ENCODE data around the gene SYK.

SYK gene

GRCh38 chr9:90826326-90827020 lies 24.9 kb downstream of the SYK start:
- DNase-seq = no peak

DNA sequence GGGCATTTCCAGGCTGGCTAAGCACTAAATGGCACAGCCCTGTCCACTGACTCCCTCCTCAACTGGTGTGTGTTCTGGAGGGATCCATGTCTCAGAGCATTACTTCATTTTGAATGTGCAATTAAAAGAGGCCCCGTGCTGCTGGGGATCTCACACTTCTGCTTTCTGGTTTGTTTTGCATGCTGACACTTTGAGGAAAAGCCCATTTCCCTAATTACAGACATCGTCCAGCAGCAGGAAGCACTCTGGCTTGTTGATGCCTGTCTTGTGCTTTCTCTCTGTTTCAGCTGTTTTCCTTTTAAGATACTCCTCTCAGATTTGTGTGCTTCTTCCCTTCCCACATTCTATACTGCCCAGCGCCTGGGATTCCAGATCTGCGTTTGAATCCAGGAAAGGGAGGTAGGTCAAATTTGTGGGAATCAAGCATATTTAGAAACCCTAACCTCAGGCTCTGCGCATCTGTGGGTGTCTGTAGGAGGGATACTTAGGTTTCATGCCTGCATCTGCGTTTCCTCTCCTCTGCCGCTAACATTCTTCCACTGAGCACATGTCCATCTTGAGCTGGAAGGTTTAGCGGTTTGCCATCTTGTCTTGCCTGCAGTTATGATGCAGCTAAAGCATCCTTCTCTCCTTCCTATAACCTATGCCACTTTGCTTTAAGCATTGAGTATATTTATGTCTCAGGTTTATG lies 25.7 kb downstream of the SYK start:
- no peak for DNase-seq

- no peak for DNase-seq
Observed at GRCh38 chr9:90830051-90830450, 28.4 kb downstream of the SYK start.

DNA sequence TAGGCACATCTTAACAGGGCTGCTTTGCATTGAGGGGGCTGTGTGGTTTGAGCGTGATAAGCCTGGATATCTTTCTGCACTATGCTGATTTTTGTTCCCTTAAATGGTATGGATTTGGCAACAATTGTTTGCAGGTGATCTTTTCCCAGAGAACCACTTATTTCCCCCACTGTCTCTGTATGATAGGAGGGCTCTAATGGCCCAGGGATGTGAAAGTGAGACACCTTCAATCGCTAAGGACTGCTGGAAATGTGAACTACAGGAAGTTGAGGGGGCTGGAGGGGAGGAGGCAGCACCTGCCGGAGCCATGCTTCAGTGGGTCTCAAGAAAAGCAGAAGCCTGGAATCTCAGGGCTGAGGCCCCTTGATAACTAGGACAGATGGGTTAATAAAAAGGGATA lies 29.4 kb downstream of the SYK start:
- no peak for DNase-seq

DNA sequence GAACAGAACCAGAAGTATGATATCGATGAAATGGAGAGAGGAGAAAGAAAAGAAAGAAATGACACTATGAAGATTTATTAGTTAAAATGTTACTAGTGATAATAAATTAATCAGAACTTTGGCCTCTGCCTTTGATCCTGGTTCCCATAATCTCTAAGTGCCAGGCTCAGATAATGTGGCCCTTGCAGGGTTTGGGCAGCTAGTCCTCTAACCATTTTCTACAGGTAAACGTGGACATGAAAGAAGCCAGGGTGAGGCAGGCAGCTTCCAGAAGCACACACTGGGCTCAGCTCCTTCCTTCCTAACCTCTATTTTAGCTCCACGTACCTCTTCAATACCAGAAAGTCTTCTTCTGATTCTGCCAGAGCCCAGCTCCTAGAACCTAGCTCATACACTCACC lies 30.6 kb downstream of the SYK start:
- no peak for DNase-seq

GRCh38 chr9:90834828-90835595 lies 33.4 kb downstream of the SYK start:
- no peak for DNase-seq

DNA sequence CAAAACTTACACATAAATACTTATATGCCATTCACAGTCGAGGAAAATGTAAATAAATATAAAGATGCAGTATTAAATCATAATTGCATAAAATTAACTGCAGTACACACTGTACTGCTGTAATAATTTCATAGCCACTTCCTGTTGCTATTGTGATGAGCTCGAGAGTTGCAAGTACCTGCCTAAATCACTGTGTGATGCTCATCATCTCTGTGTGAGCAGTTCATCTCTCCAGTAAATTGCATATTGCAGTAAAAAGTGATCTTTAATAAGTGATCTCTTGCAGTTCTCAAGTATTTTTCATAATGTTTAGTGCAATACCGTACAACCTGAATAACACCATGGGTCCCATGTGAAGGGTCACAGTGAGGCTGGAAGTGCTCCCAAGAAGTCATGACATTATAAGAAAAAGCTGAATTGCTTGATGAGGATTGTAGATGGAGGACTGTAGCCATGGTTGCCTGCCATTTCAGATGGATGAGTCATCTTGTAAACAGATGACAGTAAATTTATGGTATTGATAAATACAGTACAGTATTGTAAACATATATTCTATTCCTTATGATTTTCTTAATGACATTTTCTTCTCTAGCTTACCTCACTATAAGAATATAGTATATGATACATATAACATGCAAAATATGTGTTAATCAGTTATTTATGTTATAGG lies 34.9 kb downstream of the SYK start:
- DNase-seq = no peak

- DNase-seq = no peak
Observed at GRCh38 chr9:90838098-90838497, 36.5 kb downstream of the SYK start.

DNA sequence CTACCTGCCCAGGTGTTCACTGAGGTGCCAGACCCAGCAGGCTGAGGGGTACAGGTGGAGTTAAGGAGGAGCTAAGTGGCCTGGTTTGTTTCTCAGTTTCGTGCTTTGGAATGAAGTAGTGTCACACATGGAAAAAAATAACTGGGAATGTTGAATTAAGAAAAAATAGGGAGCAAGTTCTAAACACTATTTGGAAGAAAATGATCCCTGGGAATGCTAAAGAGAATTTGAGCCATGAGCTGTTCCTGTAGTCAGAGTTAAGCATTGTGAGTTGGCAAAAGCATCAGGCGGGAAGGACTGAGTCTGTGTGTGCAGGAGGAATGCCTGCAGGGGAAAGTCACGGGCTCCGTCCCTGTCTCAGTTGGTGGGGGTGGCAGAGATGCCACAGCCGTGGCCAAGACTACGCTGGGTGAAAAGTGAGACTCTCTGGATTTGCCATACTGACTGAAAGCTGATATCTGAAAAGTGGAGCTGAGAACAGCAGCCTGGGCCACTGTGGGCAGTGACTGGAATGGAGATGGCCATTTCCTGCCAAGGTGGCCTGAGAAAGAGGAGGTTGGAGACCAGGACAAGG lies 37.0 kb downstream of the SYK start:
- DNase-seq = no peak

DNA sequence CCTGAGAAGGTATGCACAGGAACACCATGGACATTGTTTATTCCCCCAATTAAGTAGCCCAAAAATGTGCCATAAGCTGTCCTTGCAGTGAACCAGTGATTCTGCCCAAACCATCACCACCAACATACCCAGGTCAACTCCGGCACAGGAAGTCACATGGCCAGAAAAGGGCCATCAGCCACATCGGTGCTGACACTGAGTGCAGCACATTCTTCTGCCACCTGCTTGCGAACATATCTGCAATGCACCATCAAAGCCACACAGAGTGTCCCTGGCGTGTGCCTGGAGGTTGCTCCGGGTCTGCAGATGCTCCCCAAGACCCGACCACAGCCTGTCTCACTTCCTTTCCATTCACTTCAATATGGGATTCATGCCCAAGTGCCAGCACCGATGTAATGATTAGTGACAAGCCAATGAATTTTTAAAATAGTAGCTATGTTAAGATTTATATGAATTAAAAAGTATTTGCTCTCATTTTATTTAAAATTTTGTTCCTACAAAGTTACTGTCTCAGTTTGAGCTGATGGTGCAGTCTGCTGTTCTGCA lies 37.6 kb downstream of the SYK start:
- DNase-seq = no peak

- DNase-seq = no peak
Observed at GRCh38 chr9:90840696-90841095, 39.1 kb downstream of the SYK start.

- no peak for DNase-seq
Observed at GRCh38 chr9:90841213-90841612, 39.6 kb downstream of the SYK start.

DNA sequence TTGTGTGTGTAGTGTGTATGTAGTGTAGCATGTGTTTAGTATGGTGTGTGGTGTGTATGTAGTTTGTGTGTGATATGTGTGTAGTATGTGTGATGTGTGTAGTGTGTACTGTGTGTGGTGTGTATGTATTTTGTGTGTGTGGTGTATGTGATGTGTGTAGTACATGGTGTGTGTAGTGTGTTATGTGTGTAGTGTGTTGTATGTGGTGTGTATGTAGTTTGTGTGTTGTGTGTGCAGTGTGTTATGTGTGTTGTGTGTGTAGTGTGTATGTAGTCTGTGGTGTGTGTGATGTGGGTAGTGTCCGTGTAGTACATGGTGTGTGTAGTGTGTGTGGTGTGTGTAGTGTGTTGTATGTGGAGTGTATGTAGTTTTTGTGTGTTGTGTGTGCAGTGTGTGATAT lies 40.0 kb downstream of the SYK start:
- DNase-seq = no peak

- DNase-seq = no peak
Observed at GRCh38 chr9:90842176-90842777, 40.7 kb downstream of the SYK start.

DNA sequence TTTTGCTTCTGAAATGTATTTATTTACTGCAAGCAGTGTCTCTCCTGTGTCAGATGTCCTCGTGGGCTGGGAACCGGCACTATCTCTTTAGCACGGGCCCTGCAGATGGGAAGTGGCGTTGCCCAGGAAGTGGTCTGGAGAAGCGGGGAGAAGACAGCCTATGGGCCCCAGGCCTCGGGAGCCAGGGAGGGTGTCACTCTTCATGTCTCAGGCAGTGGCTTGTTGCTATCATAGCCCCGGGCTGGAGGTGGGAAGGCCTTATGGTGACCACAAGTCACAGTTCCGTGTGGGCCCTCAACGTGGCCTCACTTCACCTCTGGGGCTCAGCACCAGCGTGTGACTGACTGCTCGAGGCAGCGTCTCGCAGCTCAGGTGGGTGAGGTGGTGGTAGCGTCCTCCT lies 41.4 kb downstream of the SYK start:
- no peak for DNase-seq

GRCh38 chr9:90843525-90843924 lies 41.9 kb downstream of the SYK start:
- no peak for DNase-seq

DNA sequence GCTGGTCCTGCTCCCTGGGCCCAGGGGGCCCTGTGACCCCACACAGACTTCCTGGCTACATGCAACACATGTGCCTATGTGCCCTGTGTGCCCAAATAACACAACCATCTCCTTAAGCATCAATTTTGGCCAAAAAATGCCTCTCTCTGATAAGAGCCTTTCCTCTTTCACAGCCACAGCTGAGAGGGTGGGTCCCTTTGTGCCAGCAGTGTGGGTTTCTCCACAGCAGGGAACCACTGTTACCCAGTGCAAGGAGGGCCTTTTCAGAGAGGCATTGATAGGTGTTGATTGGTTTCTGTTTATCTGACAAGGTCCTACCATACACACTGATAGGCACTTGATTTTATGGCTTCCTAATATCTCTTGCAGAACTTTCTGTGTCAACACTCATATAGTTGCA lies 42.7 kb downstream of the SYK start:
- no peak for DNase-seq

DNA sequence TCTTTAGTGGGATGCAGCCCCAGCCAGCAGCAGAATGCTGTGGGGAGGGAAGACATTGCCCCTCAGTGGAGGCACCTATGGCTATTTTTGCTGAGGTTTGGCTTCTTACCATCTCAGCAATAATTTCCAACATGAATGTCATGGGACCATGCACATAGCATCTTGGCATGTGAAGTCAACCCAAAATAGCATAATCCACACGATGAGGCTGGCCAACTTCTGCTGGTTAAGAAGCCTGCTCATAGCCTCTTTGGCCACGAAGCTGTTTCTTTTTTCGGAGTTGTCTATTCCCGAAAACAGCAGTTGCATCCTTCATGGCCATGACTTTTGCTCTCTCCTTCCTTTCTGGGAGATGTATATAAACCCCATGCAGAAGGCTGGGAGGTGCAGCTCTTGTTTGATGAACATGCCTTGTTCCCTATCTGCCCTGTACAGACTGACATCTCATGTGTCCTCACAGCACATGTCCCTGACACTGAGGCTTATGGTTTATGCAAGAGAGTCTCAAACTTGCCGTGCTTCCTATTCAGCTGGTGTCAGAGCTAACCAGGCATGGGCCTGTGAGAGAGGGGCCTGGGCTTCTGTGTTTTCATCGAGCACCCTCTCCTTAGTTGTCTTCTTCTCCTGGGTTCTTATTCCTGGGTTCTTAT lies 45.3 kb downstream of the SYK start:
- no peak for DNase-seq

GRCh38 chr9:90847971-90848370 lies 46.4 kb downstream of the SYK start:
- DNase-seq = no peak

DNA sequence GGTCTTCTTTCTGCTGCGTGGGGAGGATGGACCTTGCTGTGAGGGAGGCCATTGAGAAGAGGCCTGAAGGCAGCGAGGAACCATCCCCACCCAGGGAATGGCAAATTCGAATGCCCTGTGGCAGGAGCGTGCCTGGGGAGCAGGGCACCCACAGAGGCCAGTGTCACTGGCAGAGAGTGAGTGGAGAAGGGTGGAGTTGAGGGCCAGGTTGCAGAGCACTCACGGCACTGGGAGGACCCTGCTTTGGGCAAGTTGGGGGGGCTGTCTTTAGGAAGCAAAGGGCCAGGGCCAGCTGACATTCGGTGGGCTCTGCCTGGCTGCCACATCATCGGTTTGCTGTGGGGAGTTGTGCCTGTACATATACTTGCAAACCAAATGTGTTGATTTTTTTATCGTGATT lies 47.2 kb downstream of the SYK start:
- no peak for DNase-seq

DNA sequence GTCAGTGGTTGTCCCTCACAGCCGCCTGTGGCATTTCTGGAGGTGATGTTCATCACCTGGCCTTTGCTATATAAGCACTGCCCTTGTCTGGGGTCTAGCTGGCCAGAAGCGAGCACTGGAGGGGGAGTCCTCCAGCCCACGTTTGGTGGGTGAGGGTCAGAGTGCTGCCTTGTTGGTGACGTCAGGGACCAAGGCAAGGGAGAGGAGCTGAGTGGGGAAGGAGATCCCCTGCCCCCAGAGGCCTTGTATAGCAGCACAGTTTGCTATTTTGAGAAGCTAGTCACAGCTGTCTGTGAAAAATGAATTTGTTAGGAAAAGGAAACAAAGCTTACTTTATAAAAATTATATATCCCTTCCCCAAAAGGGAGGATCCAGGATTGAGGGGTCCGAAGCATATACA lies 49.8 kb downstream of the SYK start:
- DNase-seq = no peak

DNA sequence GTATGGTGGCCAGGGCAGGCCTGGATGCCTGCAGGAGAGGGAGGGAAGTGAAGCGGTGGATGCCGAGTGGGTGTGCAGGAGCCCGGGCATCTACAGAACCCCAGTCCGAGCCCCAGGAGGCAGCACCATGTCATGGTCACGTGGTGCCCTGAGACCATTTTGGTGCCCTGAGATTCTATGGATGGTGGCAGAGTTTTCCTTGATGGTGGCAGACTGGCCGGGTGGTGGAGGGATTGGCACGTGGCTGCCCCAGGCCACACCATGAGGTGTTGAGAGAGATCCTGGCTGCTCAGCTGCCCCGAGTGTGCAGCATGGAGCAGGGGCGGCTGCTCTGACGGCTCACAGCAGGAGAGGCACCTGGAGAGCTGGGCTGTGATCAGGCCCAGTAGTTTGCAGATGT lies 52.3 kb downstream of the SYK start:
- no peak for DNase-seq

All from activated CD4-positive, alpha-beta T cell treated with anti-CD3 and anti-CD28 coated beads, Interleukin-2, Interleukin-6, amounts not matched to agents 100 ng/mL and 50 ng/mL, durations not matched to agents 16 hours and 8 hours (primary cell).